Calu3 (cell line): ENCODE results near the gene KIF9. TPM values are rescaled to one million over a fixed set of nuclear protein-coding genes. Genes with fewer than 3 reads are reported as not detected.
"Not testable (repeated sequence)": the region's sequence is repeated elsewhere in the genome, so short reads cannot be mapped to it uniquely, and the experiment has no call there.

Experiments
- BruUV-seq: library from RNA; stranded (reverse); fragments of 400-500 nt; replicated peaks from 2 replicates; lab custom pipeline; 2021; lab: Mats Ljungman, UMichigan
- CTCF ChIA-PET: fragments of 300-600 bp; sonication (Branson Sonifier 250); formaldehyde crosslinking; loops from one replicate; lab custom pipeline; 2022; ENCODE audit warnings: antibody characterized with exemption; lab: Charles Lee
- DNase-seq: peaks from one replicate; pipeline ENCODE4 v3.0.0; 2022
- H3K27ac Mint-ChIP-seq: one replicate; pipeline ENCODE4 v1.8.0; 2022; ENCODE audit warnings: mixed read lengths; ENCODE audit not compliant: unreplicated experiment
- H3K27me3 Mint-ChIP-seq: one replicate; pipeline ENCODE4 v1.8.0; 2022; ENCODE audit warnings: mixed read lengths; ENCODE audit not compliant: unreplicated experiment
- H3K36me3 Mint-ChIP-seq: one replicate; pipeline ENCODE4 v1.8.0; 2022; ENCODE audit warnings: mild to moderate bottlenecking, moderate library complexity, mixed read lengths; ENCODE audit not compliant: insufficient read depth, unreplicated experiment
- H3K4me1 Mint-ChIP-seq: one replicate; pipeline ENCODE4 v1.8.0; 2022; ENCODE audit warnings: mild to moderate bottlenecking, low read depth, mixed read lengths; ENCODE audit not compliant: unreplicated experiment
- H3K4me3 Mint-ChIP-seq: one replicate; pipeline ENCODE4 v1.8.0; 2022; ENCODE audit warnings: mild to moderate bottlenecking, low read depth, moderate library complexity, mixed read lengths; ENCODE audit not compliant: unreplicated experiment
- H3K9me3 Mint-ChIP-seq: one replicate; pipeline ENCODE4 v1.8.0; 2022; ENCODE audit warnings: low read depth, mixed read lengths; ENCODE audit not compliant: unreplicated experiment
- intact Hi-C: fragments of 100-400 bp; cut with micrococcal nuclease; formaldehyde crosslinking; loops from one replicate; pipeline ENCODE4 v1.10.0; 2022; ENCODE audit not compliant: unreplicated experiment
- total RNA-seq: library from RNA; stranded (reverse); gene quantifications from 2 replicates; pipeline ENCODE4 v1.2.3, GENCODE V29; 2022
- TF ChIP-seq, protein P1 (sequence below): fragments of 200-600 bp; IDR thresholded peaks from one replicate; pipeline ENCODE4 v1.8.0; 2022; ENCODE audit warnings: antibody characterized with exemption; ENCODE audit not compliant: unreplicated experiment

KIF9 gene
- total RNA-seq, 1 experiment from 2014 or later, result 8.9 TPM

DNA sequence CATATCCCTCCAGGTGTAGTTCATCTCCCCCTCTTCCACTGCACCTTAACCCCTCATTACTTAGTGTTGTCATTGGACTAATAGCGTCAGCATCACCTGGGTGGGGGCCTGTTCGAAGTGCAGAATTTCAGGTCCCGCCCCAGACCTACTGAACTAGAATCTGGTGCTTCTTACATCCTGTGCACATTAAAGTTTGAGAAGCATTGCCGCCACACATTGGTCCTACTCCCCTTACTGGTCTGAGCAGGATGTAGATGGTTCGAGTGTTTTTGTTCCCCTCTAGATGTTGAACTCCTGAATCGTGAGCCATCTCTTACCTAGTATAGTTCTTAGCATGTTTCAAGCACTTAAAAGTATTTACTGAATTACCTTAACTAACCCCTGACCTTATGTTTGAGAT lies 13.4 kb upstream of the KIF9 start:
- H3K27ac Mint-ChIP-seq, result no peak overlapping the region
- no peaks in the 10 kb centered on the region for H3K27me3 Mint-ChIP-seq
- no peaks in the 10 kb centered on the region for H3K4me1 Mint-ChIP-seq
- peaks cover 5% of the 10 kb centered on the region for H3K36me3 Mint-ChIP-seq
- intact Hi-C loops, result no loop called here
- H3K4me3 Mint-ChIP-seq, result no peak overlapping the region
- H3K9me3 Mint-ChIP-seq, result no peaks in the 10 kb centered on the region
- no peak for DNase-seq
- TF ChIP-seq, protein P1, sequence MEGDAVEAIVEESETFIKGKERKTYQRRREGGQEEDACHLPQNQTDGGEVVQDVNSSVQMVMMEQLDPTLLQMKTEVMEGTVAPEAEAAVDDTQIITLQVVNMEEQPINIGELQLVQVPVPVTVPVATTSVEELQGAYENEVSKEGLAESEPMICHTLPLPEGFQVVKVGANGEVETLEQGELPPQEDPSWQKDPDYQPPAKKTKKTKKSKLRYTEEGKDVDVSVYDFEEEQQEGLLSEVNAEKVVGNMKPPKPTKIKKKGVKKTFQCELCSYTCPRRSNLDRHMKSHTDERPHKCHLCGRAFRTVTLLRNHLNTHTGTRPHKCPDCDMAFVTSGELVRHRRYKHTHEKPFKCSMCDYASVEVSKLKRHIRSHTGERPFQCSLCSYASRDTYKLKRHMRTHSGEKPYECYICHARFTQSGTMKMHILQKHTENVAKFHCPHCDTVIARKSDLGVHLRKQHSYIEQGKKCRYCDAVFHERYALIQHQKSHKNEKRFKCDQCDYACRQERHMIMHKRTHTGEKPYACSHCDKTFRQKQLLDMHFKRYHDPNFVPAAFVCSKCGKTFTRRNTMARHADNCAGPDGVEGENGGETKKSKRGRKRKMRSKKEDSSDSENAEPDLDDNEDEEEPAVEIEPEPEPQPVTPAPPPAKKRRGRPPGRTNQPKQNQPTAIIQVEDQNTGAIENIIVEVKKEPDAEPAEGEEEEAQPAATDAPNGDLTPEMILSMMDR, result no peak
- no TSS peak for BruUV-seq
- CTCF ChIA-PET, result no interaction called here

DNA sequence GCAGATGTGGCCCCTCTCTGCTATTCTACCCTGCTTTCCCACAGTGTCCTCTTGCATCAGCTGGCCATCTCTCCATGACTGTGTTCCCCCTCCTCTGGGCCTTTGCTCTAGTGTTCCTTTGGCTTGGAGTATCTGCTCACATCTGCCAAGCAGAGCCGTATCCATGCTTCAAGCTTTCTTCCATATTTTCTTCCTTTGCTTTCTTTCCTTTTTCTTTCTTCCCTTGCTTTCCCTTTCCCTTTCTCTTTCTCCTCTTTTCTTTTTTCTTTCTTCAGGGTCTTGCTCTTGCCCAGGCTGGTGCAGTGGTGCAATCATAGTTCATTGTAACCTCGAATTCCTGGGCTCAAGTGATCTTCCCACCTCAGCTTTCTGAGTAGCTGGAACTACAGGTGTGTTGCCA lies 12.7 kb upstream of the KIF9 start:
- BruUV-seq, result no TSS peak
- intact Hi-C loops, result no loop called here
- TF ChIP-seq, protein P1, result no peak
- no peaks in the 10 kb centered on the region for H3K27me3 Mint-ChIP-seq
- no peaks in the 10 kb centered on the region for H3K9me3 Mint-ChIP-seq
- no peaks in the 10 kb centered on the region for H3K4me1 Mint-ChIP-seq
- CTCF ChIA-PET, result no interaction called here
- H3K36me3 Mint-ChIP-seq, result peaks cover 5% of the 10 kb centered on the region
- no peak for DNase-seq
- H3K27ac Mint-ChIP-seq, result no peak overlapping the region
- H3K4me3 Mint-ChIP-seq, result no peak overlapping the region

DNA sequence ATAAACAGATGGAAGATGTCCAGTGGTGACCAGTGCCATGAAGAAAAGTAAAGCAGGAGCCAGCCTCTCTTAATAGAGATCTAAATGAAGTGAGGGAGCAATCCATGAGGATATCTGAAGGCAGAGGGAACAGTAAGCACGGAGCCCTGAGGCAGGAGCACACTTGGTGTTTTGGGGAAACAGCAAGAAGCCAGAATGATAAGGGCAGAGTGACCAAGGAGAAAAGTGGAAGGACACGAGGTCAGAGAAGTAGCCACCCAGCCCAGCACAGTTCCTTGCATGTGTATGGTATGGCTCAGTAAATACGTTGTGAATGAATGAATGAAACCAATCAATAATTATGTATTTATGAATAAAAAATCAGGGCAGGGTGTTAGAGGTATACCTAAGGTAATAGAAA lies 11.8 kb upstream of the KIF9 start:
- Mint-ChIP-seq H3K27me3 (no peaks in the 10 kb centered on the region), H3K4me3 (no peak overlapping the region), H3K36me3 (peaks cover 5% of the 10 kb centered on the region), H3K9me3 (no peaks in the 10 kb centered on the region), H3K27ac (no peak overlapping the region), H3K4me1 (no peaks in the 10 kb centered on the region)
- intact Hi-C loops, result no loop called here
- TF ChIP-seq, protein P1, result no peak
- BruUV-seq, result no TSS peak
- no peak for DNase-seq
- CTCF ChIA-PET, result interaction anchor here (0.6 kb wide), 1 partner anchor 188 kb away, joined by 8 read pairs; no protein-coding TSS in a partner anchor

DNA sequence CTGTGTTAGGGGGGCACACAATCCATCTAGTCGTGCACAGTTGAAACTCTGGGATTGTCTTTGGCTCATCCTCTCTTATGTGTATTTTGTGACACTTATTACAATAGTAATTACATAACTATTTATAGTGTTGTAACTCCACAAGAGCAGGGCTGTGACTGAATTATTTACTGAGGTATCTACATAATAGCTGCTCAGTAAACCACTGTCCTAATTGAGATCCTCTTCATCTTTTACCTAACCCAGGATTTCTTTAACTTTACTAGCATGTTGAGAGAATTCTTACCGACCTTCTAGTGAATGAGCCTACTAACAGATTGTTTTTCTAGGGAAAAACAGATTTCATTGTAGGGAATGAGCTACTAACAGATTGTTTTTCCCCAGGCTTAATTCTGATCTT lies 11.2 kb upstream of the KIF9 start:
- no peak for DNase-seq
- Mint-ChIP-seq H3K9me3 (no peaks in the 10 kb centered on the region), H3K36me3 (peaks cover 5% of the 10 kb centered on the region), H3K4me1 (no peaks in the 10 kb centered on the region), H3K4me3 (no peak overlapping the region), H3K27me3 (no peaks in the 10 kb centered on the region), H3K27ac (no peak overlapping the region)
- CTCF ChIA-PET, result interaction anchor here (0.6 kb wide), 1 partner anchor 188 kb away, joined by 8 read pairs; no protein-coding TSS in a partner anchor
- TF ChIP-seq, protein P1, result no peak
- no TSS peak for BruUV-seq
- intact Hi-C loops, result no loop called here

DNA sequence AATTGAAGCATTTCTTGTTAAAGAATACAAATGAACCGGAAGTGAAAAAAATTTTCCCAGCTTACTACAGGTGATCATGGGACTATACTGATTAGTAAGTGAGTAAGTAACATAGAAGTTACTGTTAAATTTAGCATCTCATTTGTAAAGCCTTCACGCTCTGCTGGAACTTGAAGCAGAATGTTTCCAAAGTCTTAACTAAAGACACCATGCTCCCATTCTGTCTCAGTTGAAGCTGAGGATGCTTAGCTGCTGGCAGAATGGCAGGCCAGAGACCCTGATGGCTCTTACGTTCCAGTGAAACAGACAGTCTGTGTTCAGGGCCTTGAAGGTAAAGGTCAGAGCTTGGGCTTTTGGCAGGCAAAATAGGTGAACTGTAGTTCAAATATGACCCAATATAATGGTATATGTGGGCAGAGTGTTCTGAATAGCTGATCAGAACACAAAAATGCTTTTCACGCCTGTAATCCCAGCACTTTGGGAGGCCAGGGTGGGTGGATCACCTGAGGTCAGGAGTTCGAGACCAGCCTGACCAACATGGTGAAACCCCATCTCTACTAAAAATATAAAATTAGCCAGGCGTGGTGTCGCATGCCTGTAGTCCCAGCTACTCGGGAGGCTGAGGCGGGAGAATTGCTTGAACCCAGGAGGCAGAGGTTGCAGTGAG lies 9.3 kb upstream of the KIF9 start:
- H3K9me3 Mint-ChIP-seq, intact Hi-C loops, DNase-seq, H3K4me1 Mint-ChIP-seq, H3K4me3 Mint-ChIP-seq, BruUV-seq, H3K27me3 Mint-ChIP-seq, H3K36me3 Mint-ChIP-seq, H3K27ac Mint-ChIP-seq: not testable (repeated sequence)
- CTCF ChIA-PET, result interaction anchor here (0.7 to 1.0 kb wide), 2 partner anchors 23 to 58 kb away, joined by 3 to 5 read pairs; no protein-coding TSS in a partner anchor
